Thyroid gland (tissue), 4 donors: ENCODE data around the gene NEDD4. TPM values are rescaled to one million over a fixed set of nuclear protein-coding genes. Genes with fewer than 3 reads are reported as not detected.

Source experiments
- DNase-seq, 2 donors: peaks; one replicate each; pipeline ENCODE4 v3.0.0-alpha.2; 2019
- H3K27ac ChIP-seq, 3 donors: fragments of 200-600 bp; sonication (generic); 1 replicate in 2 of 3; 2 replicates in 1 of 3; pipeline ENCODE4 v1.5.1; 2016 to 2019; ENCODE audit warnings: mild to moderate bottlenecking in 1 of 3, moderate library complexity in 1 of 3
- H3K27me3 ChIP-seq: fragments of 200-600 bp; sonication (generic); one replicate; pipeline ENCODE4 v1.5.1; 2019
- H3K36me3 ChIP-seq, 2 donors: fragments of 200-600 bp; sonication (generic); one replicate each; pipeline ENCODE4 v1.5.1; 2016 to 2019
- H3K4me1 ChIP-seq, 2 donors: fragments of 200-600 bp; sonication (generic); one replicate each; pipeline ENCODE4 v1.5.1; 2017 to 2019
- H3K4me3 ChIP-seq, 3 donors: fragments of 200-600 bp; sonication (generic); replicated peaks in 1 of 3; 1 replicate in 2 of 3; 2 replicates in 1 of 3; pipeline ENCODE4 v1.5.1; 2016; ENCODE audit warnings: mild to moderate bottlenecking in 1 of 3
- H3K9me3 ChIP-seq: fragments of 200-600 bp; sonication (generic); one replicate; pipeline ENCODE4 v1.5.1; 2017
- CTCF ChIP-seq, 6 experiments: fragments of 200-600 bp in 3 of 6; fragments of 450-650 bp in 3 of 6; sonication (generic) in 3 of 6; IDR thresholded peaks; one replicate each; pipeline ENCODE4 v1.5.1; 2016 to 2019; ENCODE audit warnings: antibody characterized with exemption in 6 of 6, mild to moderate bottlenecking in 2 of 6, inconsistent platforms in 1 of 6, moderate library complexity in 1 of 6
- POLR2A ChIP-seq, 2 donors: fragments of 450-650 bp; IDR thresholded peaks; one replicate each; pipeline ENCODE4 v1.6.1; 2017; ENCODE audit warnings: antibody characterized with exemption in 2 of 2, mild to moderate bottlenecking in 2 of 2, moderate library complexity in 1 of 2
- WGBS, 2 donors: methylation state at CpG; one replicate each; pipeline ENCODE4 v1.1.5; 2017; 5-methylcytosine and 5-hydroxymethylcytosine counted together
- intact Hi-C: fragments of 100-400 bp; cut with DNase I; formaldehyde crosslinking; loops from one replicate; pipeline ENCODE4 v1.15.1; 2023
- total RNA-seq, 4 donors: library from RNA; depleted of rRNA; stranded (reverse); fragments of >200 nt; gene quantifications; one replicate each; pipeline ENCODE4 v1.2.3, GENCODE V29; 2016

The NEDD4 gene
- total RNA-seq, 4 donors from 2014 or later = 10.1 to 22.1 (median 19.2) TPM

- Histone ChIP-seq H3K36me3 (no peaks in the 10 kb centered on the region), H3K9me3 (no peaks in the 10 kb centered on the region), H3K4me1 (peaks cover 8 to 13% of the 10 kb centered on the region in 2 donors), H3K27ac (no peak overlapping the region), H3K27me3 (no peaks in the 10 kb centered on the region), H3K4me3 (no peak overlapping the region)
- TF ChIP-seq CTCF (IDR thresholded peaks at IDR 0.05) (no peak), POLR2A (IDR thresholded peaks at IDR 0.05) (no peak)
- intact Hi-C loops = no loop called here
- DNase-seq = no peak
These were observed 177.4 kb downstream of the NEDD4 start for GRCh38 chr15:55816017-55816416.

GRCh38 chr15:55802600-55803376, 190.6 kb downstream of the NEDD4 start:
- intact Hi-C loops = no loop called here
- H3K9me3 ChIP-seq = no peaks in the 10 kb centered on the region
- WGBS, 2 donors = 88% methylated on average over 5 of the region's 5 CpGs

GRCh38 chr15:55800216-55800615, 193.2 kb downstream of the NEDD4 start:
- peaks cover 14 to 15% of the 10 kb centered on the region in 2 donors for H3K4me1 ChIP-seq
- TF ChIP-seq CTCF (IDR thresholded peaks at IDR 0.05) = no peak
- no peak for TF ChIP-seq POLR2A (IDR thresholded peaks at IDR 0.05)
- intact Hi-C loops = no loop called here
- H3K27me3 ChIP-seq = no peaks in the 10 kb centered on the region
- H3K9me3 ChIP-seq = no peaks in the 10 kb centered on the region
- WGBS, 2 donors = 82 to 85% methylated on average over 2 of the region's 2 CpGs
- no peak overlapping the region for H3K27ac ChIP-seq
- H3K4me3 ChIP-seq = no peak overlapping the region
- no peaks in the 10 kb centered on the region for H3K36me3 ChIP-seq
- DNase-seq = no peak

More at GRCh38 chr15:55802600-55803376, 190.6 kb downstream of the NEDD4 start:
- no peak for TF ChIP-seq POLR2A (IDR thresholded peaks at IDR 0.05)
- no peak for TF ChIP-seq CTCF (IDR thresholded peaks at IDR 0.05)
- Histone ChIP-seq H3K36me3 (no peaks in the 10 kb centered on the region), H3K27ac (no peak overlapping the region), H3K4me3 (no peak overlapping the region), H3K4me1 (no peaks in the 10 kb centered on the region), H3K27me3 (no peaks in the 10 kb centered on the region)
- no peak for DNase-seq

GRCh38 chr15:55799291-55800212, 193.9 kb downstream of the NEDD4 start:
- H3K27me3 ChIP-seq = no peaks in the 10 kb centered on the region
- intact Hi-C loops = loop anchor here (5.0 kb wide), 1 partner anchor 152 kb away; no protein-coding TSS in a partner anchor
- no peak overlapping the region for H3K4me3 ChIP-seq
- no peaks in the 10 kb centered on the region for H3K9me3 ChIP-seq
- 47 to 54% methylated on average over 10 of the region's 10 CpGs for WGBS, 2 donors
- peaks cover 14 to 16% of the 10 kb centered on the region in 2 donors for H3K4me1 ChIP-seq
- TF ChIP-seq POLR2A (IDR thresholded peaks at IDR 0.05) (no peak), CTCF (IDR thresholded peaks at IDR 0.05) (peak in 5 of 6 experiments; percentile 36 to 84 (median 71))
- peak; percentile 78 to 81 for DNase-seq
- H3K36me3 ChIP-seq = no peaks in the 10 kb centered on the region
- H3K27ac ChIP-seq = no peak overlapping the region
